Endothelial cell of umbilical vein (primary cell): ENCODE data around the gene SMIM14.

Source experiments
- GATA2 ChIP-seq: IDR thresholded peaks from 2 replicates; pipeline ENCODE4 v1.7.0; 2011; ENCODE audit warnings: low read depth, mild to moderate bottlenecking, moderate library complexity, mixed read lengths, low read length; ENCODE audit not compliant: insufficient read length, insufficient read depth
- POLR2A ChIP-seq: IDR thresholded peaks from 2 replicates; pipeline ENCODE4 v1.6.1; 2012; ENCODE audit warnings: low read depth, mild to moderate bottlenecking, control low read depth, low read length
- POLR2AphosphoS5 ChIP-seq: IDR thresholded peaks from 2 replicates; pipeline ENCODE4 v1.6.1; 2012; ENCODE audit warnings: low read depth, mild to moderate bottlenecking, control low read depth, low read length, moderate library complexity; ENCODE audit not compliant: insufficient read depth
- TF ChIP-seq, protein P1 (sequence below), 2 donors: IDR thresholded peaks; 1 replicate in 1 of 2; 2 replicates in 1 of 2; pipeline ENCODE4 v1.5.1; 2011; ENCODE audit warnings: low read length in 2 of 2, mild to moderate bottlenecking in 2 of 2, moderate library complexity in 2 of 2, control low read depth in 1 of 2, inconsistent platforms in 1 of 2, low read depth in 1 of 2; ENCODE audit not compliant: insufficient read depth in 1 of 2; ENCODE audit errors: extremely low read depth in 1 of 2
- TF ChIP-seq, protein P2 (sequence below): IDR thresholded peaks from 2 replicates; pipeline ENCODE4 v1.6.1; 2011; ENCODE audit not compliant: insufficient read depth, insufficient read length

DNA sequence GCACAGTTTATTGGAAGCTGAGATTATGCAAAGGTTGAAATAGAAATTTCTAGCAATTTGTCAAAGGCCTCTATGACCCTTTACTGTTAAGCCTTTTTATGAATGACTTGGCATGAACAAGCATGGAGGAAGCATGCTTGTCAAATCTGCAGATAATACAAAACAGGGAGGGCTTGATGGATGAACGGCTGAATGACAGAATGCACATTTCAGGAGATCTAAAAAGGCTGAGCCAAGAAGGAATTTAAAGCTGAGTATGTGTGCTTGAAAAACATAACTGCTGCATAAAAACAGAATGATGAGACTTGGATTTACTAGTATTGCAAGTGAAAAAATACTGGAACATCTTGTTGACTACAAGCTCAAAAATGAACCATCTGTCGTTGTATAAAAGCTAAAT, 30.2 kb upstream of the SMIM14 start:
- TF ChIP-seq POLR2A, result no peak
- TF ChIP-seq, protein P1, sequence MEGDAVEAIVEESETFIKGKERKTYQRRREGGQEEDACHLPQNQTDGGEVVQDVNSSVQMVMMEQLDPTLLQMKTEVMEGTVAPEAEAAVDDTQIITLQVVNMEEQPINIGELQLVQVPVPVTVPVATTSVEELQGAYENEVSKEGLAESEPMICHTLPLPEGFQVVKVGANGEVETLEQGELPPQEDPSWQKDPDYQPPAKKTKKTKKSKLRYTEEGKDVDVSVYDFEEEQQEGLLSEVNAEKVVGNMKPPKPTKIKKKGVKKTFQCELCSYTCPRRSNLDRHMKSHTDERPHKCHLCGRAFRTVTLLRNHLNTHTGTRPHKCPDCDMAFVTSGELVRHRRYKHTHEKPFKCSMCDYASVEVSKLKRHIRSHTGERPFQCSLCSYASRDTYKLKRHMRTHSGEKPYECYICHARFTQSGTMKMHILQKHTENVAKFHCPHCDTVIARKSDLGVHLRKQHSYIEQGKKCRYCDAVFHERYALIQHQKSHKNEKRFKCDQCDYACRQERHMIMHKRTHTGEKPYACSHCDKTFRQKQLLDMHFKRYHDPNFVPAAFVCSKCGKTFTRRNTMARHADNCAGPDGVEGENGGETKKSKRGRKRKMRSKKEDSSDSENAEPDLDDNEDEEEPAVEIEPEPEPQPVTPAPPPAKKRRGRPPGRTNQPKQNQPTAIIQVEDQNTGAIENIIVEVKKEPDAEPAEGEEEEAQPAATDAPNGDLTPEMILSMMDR (IDR thresholded peaks at IDR 0.05; ENCODE audit: extremely low read depth in 1 of 2, insufficient read depth in 1 of 2, low read depth in 1 of 2, low read length in 2 of 2), result no peak
- TF ChIP-seq, protein P2, sequence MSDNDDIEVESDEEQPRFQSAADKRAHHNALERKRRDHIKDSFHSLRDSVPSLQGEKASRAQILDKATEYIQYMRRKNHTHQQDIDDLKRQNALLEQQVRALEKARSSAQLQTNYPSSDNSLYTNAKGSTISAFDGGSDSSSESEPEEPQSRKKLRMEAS, result no peak
- no peak for TF ChIP-seq GATA2
- TF ChIP-seq POLR2AphosphoS5, result no peak
